Common myeloid progenitor, CD34-positive (primary cell): ENCODE data around the gene PMM1.

Experiments
- CTCF ChIA-PET: fragments of 350-600 bp; sonication (Branson Sonifier 250); formaldehyde crosslinking; loops from one replicate; lab custom pipeline; 2021; ENCODE audit warnings: antibody characterized with exemption; lab: Charles Lee
- POLR2A ChIA-PET: fragments of 350-600 bp; sonication (Branson Sonifier 250); formaldehyde crosslinking; loops from one replicate; lab custom pipeline; 2021; ENCODE audit warnings: antibody characterized with exemption; lab: Charles Lee
- DNase-seq, 3 donors: peaks; one replicate each; pipeline versions ENCODE4 v3.0.0 to v3.0.0-alpha.2; 2013
- H3K27ac ChIP-seq, 2 experiments: 1 replicate in 1 of 2; 2 replicates in 1 of 2; pipeline ENCODE4 v1.7.0; 2013; ENCODE audit warnings: inconsistent platforms in 2 of 2, low read length in 2 of 2, mild to moderate bottlenecking in 2 of 2, low read depth in 1 of 2, moderate library complexity in 1 of 2; ENCODE audit not compliant: severe bottlenecking in 2 of 2, insufficient read depth in 1 of 2, poor library complexity in 1 of 2
- H3K27me3 ChIP-seq, 5 experiments: replicated peaks in 2 of 5; 1 replicate in 3 of 5; 2 replicates in 2 of 5; pipeline versions ENCODE4 v1.6.1 to v1.7.0; 2013; ENCODE audit warnings: low read length in 4 of 5, mild to moderate bottlenecking in 2 of 5, moderate library complexity in 2 of 5, inconsistent platforms in 1 of 5; ENCODE audit not compliant: insufficient read depth in 5 of 5, control insufficient read depth in 4 of 5
- H3K36me3 ChIP-seq, 4 experiments: 1 replicate in 2 of 4; 2 replicates in 2 of 4; pipeline versions ENCODE4 v1.6.1 to v1.7.0; 2013; ENCODE audit warnings: low read length in 3 of 4, control low read depth in 1 of 4, mild to moderate bottlenecking in 1 of 4; ENCODE audit not compliant: control insufficient read depth in 4 of 4, insufficient read depth in 4 of 4
- H3K4me1 ChIP-seq, 4 experiments: 1 replicate in 3 of 4; 2 replicates in 1 of 4; pipeline versions ENCODE4 v1.6.1 to v1.7.1; 2013; ENCODE audit warnings: low read length in 3 of 4, mild to moderate bottlenecking in 3 of 4, control low read depth in 1 of 4, inconsistent platforms in 1 of 4, moderate library complexity in 1 of 4; ENCODE audit not compliant: control insufficient read depth in 4 of 4, insufficient read depth in 4 of 4; ENCODE audit errors: control extremely low read depth in 1 of 4
- H3K4me3 ChIP-seq, 7 experiments: 1 replicate in 4 of 7; 2 replicates in 3 of 7; pipeline versions ENCODE4 v1.5.1 to v1.7.0; 2013; ENCODE audit warnings: mild to moderate bottlenecking in 7 of 7, low read length in 6 of 7, moderate library complexity in 6 of 7, inconsistent platforms in 2 of 7, low read depth in 2 of 7, control low read depth in 1 of 7; ENCODE audit not compliant: insufficient read depth in 4 of 7, control insufficient read depth in 1 of 7; ENCODE audit errors: extremely low read depth in 1 of 7
- H3K9me3 ChIP-seq, 5 experiments: 1 replicate in 4 of 5; 2 replicates in 1 of 5; pipeline versions ENCODE4 v1.6.1 to v1.7.1; 2013; ENCODE audit warnings: low read length in 4 of 5, mild to moderate bottlenecking in 2 of 5, inconsistent platforms in 1 of 5, low read depth in 1 of 5, moderate library complexity in 1 of 5; ENCODE audit not compliant: control insufficient read depth in 4 of 5, insufficient read depth in 2 of 5; ENCODE audit errors: control extremely low read depth in 1 of 5
- WGBS: methylation state at CpG from one replicate; pipeline ENCODE4 v1.1.5; 2013; ENCODE audit not compliant: insufficient coverage; 5-methylcytosine and 5-hydroxymethylcytosine counted together

PMM1 gene

DNA sequence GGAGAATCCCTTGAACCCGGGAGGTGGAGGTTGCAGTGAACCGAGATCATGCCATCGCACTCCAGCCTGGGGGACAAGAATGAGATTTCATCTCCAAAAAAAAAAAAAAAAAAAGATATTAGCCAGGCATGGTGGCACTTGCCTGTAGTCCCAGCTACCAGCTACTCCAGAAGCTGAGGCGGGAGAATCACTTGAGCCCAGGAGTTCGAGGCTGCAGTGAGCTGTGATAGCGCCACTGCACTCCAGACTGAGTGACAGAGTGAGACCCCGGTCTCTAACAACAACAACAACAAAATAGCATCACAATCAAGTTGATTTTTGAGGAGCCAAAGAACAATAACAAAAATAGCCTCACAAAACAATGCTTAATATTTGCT, 2.3 kb downstream of the PMM1 start:
- POLR2A ChIA-PET: no interaction called here
- DNase-seq: no peak
- 92% methylated on average over 4 of the region's 7 CpGs for WGBS
- H3K27ac ChIP-seq: no peak overlapping the region
- H3K36me3 ChIP-seq: no peaks in the 10 kb centered on the region
- H3K9me3 ChIP-seq: no peaks in the 10 kb centered on the region
- CTCF ChIA-PET: interaction anchor here (0.6 to 3.3 kb wide), 3 partner anchors 8 to 44 kb away, joined by 3 to 13 read pairs (median 6); no protein-coding TSS in a partner anchor
- H3K27me3 ChIP-seq: peaks cover 0 to 3% (median 0%) of the 10 kb centered on the region in 5 experiments
- peaks cover 0 to 13% (median 10%) of the 10 kb centered on the region in 4 experiments for H3K4me1 ChIP-seq
- H3K4me3 ChIP-seq: no peak overlapping the region

DNA sequence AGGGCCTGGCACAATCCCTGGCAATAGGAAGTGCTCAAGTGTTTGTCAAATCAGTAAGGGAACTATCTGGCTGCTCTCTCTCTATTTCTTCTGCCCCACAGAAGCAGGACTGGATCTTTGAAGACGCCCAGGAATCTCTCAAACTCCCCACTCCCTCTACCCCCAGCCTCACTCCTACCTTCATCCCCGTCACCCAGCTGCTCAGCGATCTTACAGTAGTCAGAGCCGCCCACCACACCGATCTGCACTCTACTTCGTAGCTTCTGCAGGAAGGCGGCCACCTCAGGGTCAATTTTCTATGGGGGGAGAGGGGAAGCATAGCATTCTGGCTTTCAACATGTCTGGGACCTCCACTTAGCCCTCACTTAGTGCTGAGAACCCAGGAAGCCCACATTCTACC, 3.7 kb downstream of the PMM1 start:
- Histone ChIP-seq H3K27ac (no peak overlapping the region), H3K4me3 (no peak overlapping the region), H3K4me1 (peaks cover 0 to 13% (median 10%) of the 10 kb centered on the region in 4 experiments), H3K36me3 (no peaks in the 10 kb centered on the region), H3K27me3 (peaks cover 0 to 3% (median 0%) of the 10 kb centered on the region in 5 experiments), H3K9me3 (no peaks in the 10 kb centered on the region)
- CTCF ChIA-PET: interaction anchor here (1.8 kb wide), 1 partner anchor 11 kb away, joined by 6 read pairs; no protein-coding TSS in a partner anchor
- POLR2A ChIA-PET: no interaction called here
- 94% methylated on average over 3 of the region's 7 CpGs for WGBS
- no peak for DNase-seq

DNA sequence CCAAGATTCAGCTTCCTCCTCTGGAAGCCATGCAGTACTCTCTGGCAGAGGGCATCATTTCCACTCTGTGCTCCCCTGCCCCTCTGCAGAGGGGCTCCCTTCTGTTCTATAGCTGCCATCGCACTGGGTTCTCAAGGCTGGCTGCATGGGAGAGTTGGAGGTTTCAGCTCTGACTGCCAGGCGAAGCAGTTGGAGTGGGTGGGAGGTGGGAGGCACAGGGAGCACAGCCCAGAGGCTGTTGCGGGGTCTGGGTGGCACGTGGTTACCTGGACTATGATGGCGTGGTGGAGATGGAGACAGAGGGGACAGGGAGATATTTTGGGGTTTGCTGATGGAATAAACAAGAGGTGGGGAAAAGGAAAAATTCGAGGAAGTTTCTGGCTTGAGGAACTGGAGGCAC, 4.8 kb downstream of the PMM1 start:
- Histone ChIP-seq H3K27ac (no peak overlapping the region), H3K9me3 (no peaks in the 10 kb centered on the region), H3K27me3 (peaks cover 0 to 3% (median 0%) of the 10 kb centered on the region in 5 experiments), H3K4me3 (no peak overlapping the region), H3K36me3 (no peaks in the 10 kb centered on the region), H3K4me1 (peaks cover 0 to 11% (median 8%) of the 10 kb centered on the region in 4 experiments)
- WGBS: 97% methylated on average over 6 of the region's 6 CpGs
- ChIA-PET POLR2A (interaction anchor here (0.5 kb wide), 1 partner anchor 35 kb away, joined by 3 read pairs; no protein-coding TSS in a partner anchor), CTCF (interaction anchor here (0.9 kb wide), 1 partner anchor 12 kb away, joined by 3 read pairs; no protein-coding TSS in a partner anchor)
- DNase-seq: no peak

- Histone ChIP-seq H3K27me3 (peaks cover 0 to 3% (median 0%) of the 10 kb centered on the region in 5 experiments), H3K36me3 (peaks cover 0 to 4% (median under 1%) of the 10 kb centered on the region in 4 experiments), H3K4me1 (no peaks in the 10 kb centered on the region), H3K27ac (no peak overlapping the region), H3K4me3 (no peak overlapping the region), H3K9me3 (no peaks in the 10 kb centered on the region)
- 96% methylated on average over 8 of the region's 8 CpGs for WGBS
- ChIA-PET POLR2A (no interaction called here), CTCF (interaction anchor here (1.6 to 8.2 kb wide), 2 partner anchors 11 to 16 kb away, joined by 3 to 82 read pairs; no protein-coding TSS in a partner anchor)
- no peak for DNase-seq
Observed at GRCh38 chr22:41582694-41583093, 6.9 kb downstream of the PMM1 start.

- Histone ChIP-seq H3K27me3 (peaks cover 0 to 3% (median 2%) of the 10 kb centered on the region in 5 experiments), H3K4me3 (no peak overlapping the region), H3K4me1 (no peaks in the 10 kb centered on the region), H3K27ac (no peak overlapping the region), H3K36me3 (peaks cover 0 to 6% (median 2%) of the 10 kb centered on the region in 4 experiments), H3K9me3 (no peaks in the 10 kb centered on the region)
- CTCF ChIA-PET: interaction anchor here (1.3 to 8.2 kb wide), 5 partner anchors 9 to 22 kb away, joined by 3 to 82 read pairs (median 8); partner anchors contain the start of gene PMM1
- 100% methylated on average over 3 of the region's 6 CpGs for WGBS
- DNase-seq: no peak
- POLR2A ChIA-PET: no interaction called here
Observed at GRCh38 chr22:41579997-41580355, 9.7 kb downstream of the PMM1 start.

- Histone ChIP-seq H3K27me3 (peaks cover 0 to 3% (median 0%) of the 10 kb centered on the region in 5 experiments), H3K9me3 (no peaks in the 10 kb centered on the region), H3K4me1 (no peaks in the 10 kb centered on the region), H3K27ac (no peak overlapping the region), H3K4me3 (no peak overlapping the region), H3K36me3 (peaks cover 0 to 6% (median 2%) of the 10 kb centered on the region in 4 experiments)
- WGBS: 95% methylated on average over 12 of the region's 12 CpGs
- CTCF ChIA-PET: interaction anchor here (1.3 to 8.2 kb wide), 6 partner anchors 10 to 42 kb away, joined by 3 to 82 read pairs (median 6); partner anchors contain the start of genes DESI1, PMM1 and XRCC6
- no peak for DNase-seq
- POLR2A ChIA-PET: no interaction called here
Observed at GRCh38 chr22:41579297-41579996, 10.2 kb downstream of the PMM1 start.

DNA sequence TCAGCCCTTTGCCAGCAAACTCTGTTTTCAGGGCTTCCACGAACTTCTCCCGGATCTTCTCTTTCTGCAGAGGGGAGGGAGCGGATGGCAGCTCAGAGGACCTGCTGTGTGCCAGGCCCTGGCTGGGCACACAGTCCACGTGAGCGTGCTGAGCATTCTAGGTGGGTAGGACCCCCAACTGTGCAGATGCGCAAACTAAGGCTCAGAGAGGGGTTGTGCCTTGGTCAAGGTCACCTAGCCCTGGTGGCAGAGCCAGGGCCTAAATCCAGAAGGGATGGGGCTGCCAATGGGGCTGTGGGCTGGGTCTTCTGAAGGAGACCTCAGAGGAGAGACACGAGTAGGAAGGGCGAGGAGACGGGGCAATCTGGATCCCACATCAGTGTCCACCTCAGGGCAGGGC, 10.8 kb downstream of the PMM1 start:
- no peaks in the 10 kb centered on the region for H3K4me1 ChIP-seq
- no peaks in the 10 kb centered on the region for H3K9me3 ChIP-seq
- WGBS: 96% methylated on average over 9 of the region's 9 CpGs
- H3K27me3 ChIP-seq: peaks cover 0 to 3% (median 0%) of the 10 kb centered on the region in 5 experiments
- POLR2A ChIA-PET: no interaction called here
- no peak overlapping the region for H3K4me3 ChIP-seq
- CTCF ChIA-PET: interaction anchor here (1.6 to 8.2 kb wide), 6 partner anchors 10 to 42 kb away, joined by 4 to 82 read pairs (median 8); partner anchors contain the start of genes DESI1, PMM1 and XRCC6
- DNase-seq: no peak
- no peak overlapping the region for H3K27ac ChIP-seq
- peaks cover 0 to 6% (median 2%) of the 10 kb centered on the region in 4 experiments for H3K36me3 ChIP-seq
